Cardiac muscle cell (in vitro differentiated cells and primary cell): ENCODE measurements around the gene ARID5B. TPM values are rescaled to one million over a fixed set of nuclear protein-coding genes. Genes with fewer than 3 reads are reported as not detected.
A peak's percentile ranks its signal among the peaks of the same experiment; 100 is the strongest.

Experiments used
- DNase-seq, 2 donors: peaks; one replicate each; pipeline versions ENCODE4 v3.0.0 to v3.0.0-alpha.2; 2010 to 2017; ENCODE audit warnings: low read depth in 1 of 2, low spot score in 1 of 2
- H3K27ac ChIP-seq: fragments of 200-600 bp; sonication (generic); 2 replicates; pipeline ENCODE4 v1.5.1; 2016
- H3K27me3 ChIP-seq: fragments of 200-600 bp; sonication (generic); 2 replicates; pipeline ENCODE4 v1.6.0; 2016; ENCODE audit warnings: control low read depth
- H3K36me3 ChIP-seq: fragments of 200-600 bp; sonication (generic); 2 replicates; pipeline ENCODE4 v1.5.1; 2016; ENCODE audit warnings: control low read depth
- H3K4me1 ChIP-seq: fragments of 200-600 bp; sonication (generic); 2 replicates; pipeline ENCODE4 v1.8.1; 2017; ENCODE audit warnings: low read depth, mild to moderate bottlenecking, mixed run types
- H3K4me3 ChIP-seq: fragments of 200-600 bp; sonication (generic); 2 replicates; pipeline ENCODE4 v1.5.1; 2016; ENCODE audit warnings: mild to moderate bottlenecking
- H3K9me3 ChIP-seq: fragments of 200-600 bp; sonication (generic); 2 replicates; pipeline ENCODE4 v1.5.1; 2017; ENCODE audit warnings: low read depth, mild to moderate bottlenecking, control low read depth
- polyA plus RNA-seq: library from polyadenylated mRNA; unstranded; fragments of >200 nt; fragmentation: Nextera tagmentation; extraction: Ambion mirVana; gene quantifications from 2 replicates; pipeline ENCODE4 v1.2.1, GENCODE V29; 2016
- total RNA-seq: library from RNA; depleted of rRNA; stranded (reverse); fragments of >200 nt; gene quantifications from 2 replicates; pipeline ENCODE4 v1.2.3, GENCODE V29; 2016
- TF ChIP-seq, protein P1 (sequence below): IDR thresholded peaks from 2 replicates; pipeline ENCODE4 v1.5.1; 2012; ENCODE audit warnings: low read depth, mild to moderate bottlenecking, low read length

Gene ARID5B
- total and polyA plus RNA-seq, 2 experiments from 2014 or later, result 4.9 to 7.8 TPM

GRCh38 chr10:62047960-62048383 lies 146.5 kb downstream of the ARID5B start:
- Histone ChIP-seq H3K4me1 (peaks cover 54% of the 10 kb centered on the region), H3K27me3 (no peaks in the 10 kb centered on the region), H3K9me3 (no peaks in the 10 kb centered on the region), H3K36me3 (no peaks in the 10 kb centered on the region), H3K27ac (peak overlapping the region; percentile 11), H3K4me3 (no peak overlapping the region)
- DNase-seq, result peak in 1 of 2 donors; percentile 68
- TF ChIP-seq, protein P1, sequence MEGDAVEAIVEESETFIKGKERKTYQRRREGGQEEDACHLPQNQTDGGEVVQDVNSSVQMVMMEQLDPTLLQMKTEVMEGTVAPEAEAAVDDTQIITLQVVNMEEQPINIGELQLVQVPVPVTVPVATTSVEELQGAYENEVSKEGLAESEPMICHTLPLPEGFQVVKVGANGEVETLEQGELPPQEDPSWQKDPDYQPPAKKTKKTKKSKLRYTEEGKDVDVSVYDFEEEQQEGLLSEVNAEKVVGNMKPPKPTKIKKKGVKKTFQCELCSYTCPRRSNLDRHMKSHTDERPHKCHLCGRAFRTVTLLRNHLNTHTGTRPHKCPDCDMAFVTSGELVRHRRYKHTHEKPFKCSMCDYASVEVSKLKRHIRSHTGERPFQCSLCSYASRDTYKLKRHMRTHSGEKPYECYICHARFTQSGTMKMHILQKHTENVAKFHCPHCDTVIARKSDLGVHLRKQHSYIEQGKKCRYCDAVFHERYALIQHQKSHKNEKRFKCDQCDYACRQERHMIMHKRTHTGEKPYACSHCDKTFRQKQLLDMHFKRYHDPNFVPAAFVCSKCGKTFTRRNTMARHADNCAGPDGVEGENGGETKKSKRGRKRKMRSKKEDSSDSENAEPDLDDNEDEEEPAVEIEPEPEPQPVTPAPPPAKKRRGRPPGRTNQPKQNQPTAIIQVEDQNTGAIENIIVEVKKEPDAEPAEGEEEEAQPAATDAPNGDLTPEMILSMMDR, result no peak

DNA sequence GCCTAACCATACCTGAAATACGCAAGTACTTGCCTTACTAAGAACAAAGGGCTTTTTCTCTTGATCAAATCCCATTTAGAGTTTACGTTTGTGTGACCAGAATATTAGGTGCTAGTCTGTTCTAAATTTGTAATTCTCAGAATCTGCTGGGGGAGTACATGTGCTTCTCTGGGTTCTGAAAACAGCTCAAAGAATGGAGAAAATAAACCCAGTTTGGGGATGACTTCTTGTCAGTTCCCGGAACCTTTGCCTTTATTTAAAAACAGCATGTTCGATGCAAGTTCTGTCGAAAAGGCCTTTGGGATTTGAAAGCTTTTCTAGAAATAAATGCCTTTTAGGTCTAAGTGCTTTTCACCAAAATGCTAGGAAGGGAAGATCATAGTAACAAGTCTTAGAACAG lies 147.0 kb downstream of the ARID5B start:
- TF ChIP-seq, protein P1, result no peak
- peak overlapping the region; percentile 42 for H3K27ac ChIP-seq

DNA sequence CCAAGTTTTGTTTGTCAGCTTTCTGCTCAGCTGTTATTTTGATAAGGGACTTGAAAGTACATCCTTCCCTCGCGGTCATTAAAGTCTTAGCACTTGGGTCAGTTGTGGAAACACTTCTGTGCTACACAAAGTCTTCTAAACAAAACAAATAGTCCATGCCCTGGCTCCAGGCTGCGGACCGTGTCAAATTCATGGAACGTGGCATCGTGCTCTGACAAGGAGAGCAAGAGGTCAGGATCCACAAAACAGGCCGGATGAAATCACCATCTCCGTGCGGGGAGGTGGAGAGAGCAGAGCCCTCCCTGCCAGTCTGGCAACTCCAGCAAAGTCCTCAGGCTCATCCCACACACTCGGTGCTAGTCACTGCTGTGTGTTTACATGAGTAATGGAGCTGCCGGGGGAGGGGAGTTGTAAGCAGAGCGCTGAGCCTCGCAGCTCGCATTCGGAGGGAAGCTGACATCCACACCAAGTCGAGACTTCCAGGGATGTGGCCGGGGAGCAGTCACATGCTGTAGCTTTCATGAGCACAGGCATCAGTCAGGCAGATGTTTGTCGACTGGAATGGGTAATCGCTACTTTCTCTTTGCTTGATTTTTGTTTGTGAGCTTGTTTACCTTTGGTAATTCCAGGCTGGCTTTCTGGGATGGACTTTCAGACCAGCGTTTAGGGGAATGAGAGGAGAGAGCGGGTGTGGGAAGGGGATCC lies 147.6 kb downstream of the ARID5B start:
- TF ChIP-seq, protein P1, result no peak
- peak overlapping the region; percentile 42 for H3K27ac ChIP-seq
- H3K36me3 ChIP-seq, result no peaks in the 10 kb centered on the region
- H3K4me1 ChIP-seq, result peaks cover 54% of the 10 kb centered on the region
- H3K4me3 ChIP-seq, result peak overlapping the region; percentile 11
- DNase-seq, result peak; percentile 76 to 98
- H3K27me3 ChIP-seq, result no peaks in the 10 kb centered on the region
- no peaks in the 10 kb centered on the region for H3K9me3 ChIP-seq

More for the DNA sequence above, 147.0 kb downstream of the ARID5B start:
- H3K36me3 ChIP-seq, result no peaks in the 10 kb centered on the region
- DNase-seq, result no peak
- peaks cover 54% of the 10 kb centered on the region for H3K4me1 ChIP-seq
- H3K27me3 ChIP-seq, result no peaks in the 10 kb centered on the region
- H3K9me3 ChIP-seq, result no peaks in the 10 kb centered on the region
- H3K4me3 ChIP-seq, result no peak overlapping the region

GRCh38 chr10:62049624-62050345 lies 148.3 kb downstream of the ARID5B start:
- Histone ChIP-seq H3K4me1 (peaks cover 54% of the 10 kb centered on the region), H3K27ac (peak overlapping the region; percentile 42), H3K4me3 (peak overlapping the region; percentile 11), H3K27me3 (no peaks in the 10 kb centered on the region), H3K9me3 (no peaks in the 10 kb centered on the region), H3K36me3 (no peaks in the 10 kb centered on the region)
- DNase-seq, result peak in 1 of 2 donors; percentile 44
- TF ChIP-seq, protein P1, result no peak

DNA sequence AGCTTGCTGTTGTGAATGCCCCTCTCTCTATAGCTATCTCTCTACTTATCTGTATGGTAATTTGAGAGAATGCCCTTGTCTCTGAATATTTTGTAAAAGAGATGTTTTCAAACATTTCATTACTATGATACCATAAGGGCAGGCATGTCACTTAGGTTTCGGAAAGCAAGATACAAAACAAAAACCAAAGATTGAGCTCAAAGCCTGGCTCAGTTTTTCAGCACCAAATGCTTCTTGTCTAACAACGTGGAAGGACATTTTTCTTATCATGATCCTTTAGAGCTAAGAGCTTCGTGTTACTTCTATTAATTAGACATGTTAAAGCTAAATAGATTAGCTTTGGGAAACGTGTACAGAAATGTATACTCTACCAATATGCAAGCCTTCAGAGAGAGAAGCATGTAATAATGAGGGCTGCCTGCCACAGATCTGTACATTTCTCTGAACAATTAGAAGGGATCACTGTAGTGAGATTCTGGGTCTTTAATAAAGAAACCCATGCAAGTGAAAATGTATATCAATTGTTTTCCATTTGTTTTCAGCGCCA lies 148.9 kb downstream of the ARID5B start:
- Histone ChIP-seq H3K4me1 (peaks cover 54% of the 10 kb centered on the region), H3K9me3 (no peaks in the 10 kb centered on the region), H3K27ac (no peak overlapping the region), H3K4me3 (no peak overlapping the region), H3K36me3 (no peaks in the 10 kb centered on the region), H3K27me3 (no peaks in the 10 kb centered on the region)
- TF ChIP-seq, protein P1, result no peak
- peak in 1 of 2 donors; percentile 47 for DNase-seq
